HepG2 (cell line): Measurements from ENCODE around the gene PTPRD. TPM values are rescaled to one million over a fixed set of nuclear protein-coding genes. Genes with fewer than 3 reads are reported as not detected.

ENCODE experiments used
- BCLAF1 ChIP-seq: fragments of 450-650 bp; IDR thresholded peaks from 2 replicates; pipeline ENCODE4 v1.6.1; 2017; ENCODE audit warnings: mild to moderate bottlenecking
- FOSL2 ChIP-seq: sonication (generic); formaldehyde crosslinking; IDR thresholded peaks from 2 replicates; pipeline ENCODE4 v1.4.0; 2020; ENCODE audit warnings: missing genetic modification reagents
- GLMP ChIP-seq: sonication (generic); formaldehyde crosslinking; IDR thresholded peaks from 2 replicates; pipeline ENCODE4 v1.9.0; 2021; ENCODE audit warnings: missing genetic modification reagents, mild to moderate bottlenecking, borderline replicate concordance
- JUNB ChIP-seq: sonication (generic); formaldehyde crosslinking; IDR thresholded peaks from 2 replicates; pipeline ENCODE4 v1.8.0; 2022; ENCODE audit warnings: missing genetic modification reagents, mild to moderate bottlenecking, borderline replicate concordance
- NCOA2 ChIP-seq: sonication (generic); formaldehyde crosslinking; IDR thresholded peaks from 2 replicates; pipeline ENCODE4 v1.8.0; 2022; ENCODE audit warnings: inconsistent platforms
- POLR2A ChIP-seq, 2 experiments: IDR thresholded peaks; 2 replicates each; pipeline ENCODE4 v1.6.1; 2011; ENCODE audit warnings: low read depth in 2 of 2, low read length in 2 of 2, mild to moderate bottlenecking in 1 of 2, moderate library complexity in 1 of 2; ENCODE audit not compliant: insufficient read depth in 1 of 2
- REST ChIP-seq, 2 experiments: IDR thresholded peaks; 2 replicates each; pipeline ENCODE4 v1.6.1; 2011 to 2012; ENCODE audit warnings: low read length in 2 of 2, borderline replicate concordance in 1 of 2, low read depth in 1 of 2, mild to moderate bottlenecking in 1 of 2, moderate library complexity in 1 of 2
- ZBTB40 ChIP-seq, 2 experiments: fragments of 450-650 bp in 1 of 2; sonication (generic) in 1 of 2; formaldehyde crosslinking in 1 of 2; IDR thresholded peaks; 2 replicates each; pipeline versions ENCODE4 v1.6.1 to v1.8.0; 2016 to 2022; ENCODE audit warnings: antibody characterized with exemption in 1 of 2, mild to moderate bottlenecking in 1 of 2, missing genetic modification reagents in 1 of 2
- ZNF749 ChIP-seq: sonication (generic); formaldehyde crosslinking; IDR thresholded peaks from 2 replicates; pipeline ENCODE4 v1.8.0; 2022; ENCODE audit warnings: mild to moderate bottlenecking, missing genetic modification reagents, moderate library complexity, borderline replicate concordance
- ZNF775 ChIP-seq: sonication (generic); formaldehyde crosslinking; IDR thresholded peaks from 2 replicates; pipeline ENCODE4 v1.4.0; 2020; ENCODE audit warnings: missing genetic modification reagents, mild to moderate bottlenecking, moderate library complexity, borderline replicate concordance
- polyA plus RNA-seq, 8 experiments: library from polyadenylated mRNA; depleted of rRNA in 3 of 8; stranded (reverse) in 7 of 8; unstranded in 1 of 8; fragments of >200 nt; fragmentation: Illumina TruSeq in 4 of 8; extraction: Trizol in 4 of 8; gene quantifications; 2 replicates each; pipeline versions ENCODE4 v1.2.1 to v1.2.3, GENCODE V29; 2011 to 2016; ENCODE audit warnings: low read depth in 4 of 8, missing spikeins in 1 of 8, mixed read lengths in 1 of 8; ENCODE audit not compliant: insufficient read depth in 1 of 8
- total RNA-seq, 5 experiments: library from RNA; depleted of rRNA; stranded (reverse); fragments of >200 nt; fragmentation: Illumina TruSeq; extraction: Trizol; gene quantifications; 2 replicates each; pipeline ENCODE4 v1.2.3, GENCODE V29; 2016; ENCODE audit warnings: low read depth in 1 of 5

The PTPRD gene
- total and polyA plus RNA-seq, 2 of the 13 experiments (the other 11 are each of a cell fraction or from before 2014, with no cell fraction given), result 0.05 TPM; not detected in 1

GRCh38 chr9:8332871-8333270 lies 2279.9 kb downstream of the PTPRD start (continued):
- TF ChIP-seq ZBTB40 (IDR thresholded peaks at IDR 0.05) (no peak), ZBTB40 (CRISPR knock-in tag; IDR thresholded peaks at IDR 0.05) (no peak), JUNB (CRISPR knock-in tag) (no peak), NCOA2 (CRISPR knock-in tag) (no peak), REST (IDR thresholded peaks at IDR 0.05; ENCODE audit: borderline replicate concordance in 1 of 2, low read depth in 1 of 2, low read length in 2 of 2) (no peak), GLMP (CRISPR knock-in tag) (no peak), ZNF749 (CRISPR knock-in tag) (no peak), BCLAF1 (no peak), FOSL2 (CRISPR knock-in tag) (no peak), ZNF775 (CRISPR knock-in tag) (no peak), POLR2A (IDR thresholded peaks at IDR 0.05; ENCODE audit: insufficient read depth in 1 of 2, low read depth in 2 of 2, low read length in 2 of 2) (no peak)
